Skeletal muscle satellite cell (primary cell): Measurements from ENCODE around the gene XYLT1.

ENCODE experiments used
- H3K27me3 ChIP-seq: 2 replicates; pipeline ENCODE4 v1.7.0; 2013; ENCODE audit warnings: low read length; ENCODE audit not compliant: control insufficient read depth, insufficient read depth
- H3K36me3 ChIP-seq: 2 replicates; pipeline ENCODE4 v1.7.0; 2013; ENCODE audit warnings: mild to moderate bottlenecking, control low read depth, low read length; ENCODE audit not compliant: insufficient read depth
- H3K4me1 ChIP-seq: 2 replicates; pipeline ENCODE4 v1.7.0; 2013; ENCODE audit warnings: low read length; ENCODE audit not compliant: control insufficient read depth, insufficient read depth
- H3K4me2 ChIP-seq: 2 replicates; pipeline ENCODE4 v1.7.0; 2013; ENCODE audit warnings: mild to moderate bottlenecking, low read length
- H3K4me3 ChIP-seq: 2 replicates; pipeline ENCODE4 v1.7.0; 2013; ENCODE audit warnings: low read length
- H3K9ac ChIP-seq: 2 replicates; pipeline ENCODE4 v1.7.0; 2013; ENCODE audit warnings: mild to moderate bottlenecking, low read depth, low read length, moderate library complexity
- H3K9me3 ChIP-seq: replicated peaks from 2 replicates; pipeline ENCODE4 v1.7.0; 2013; ENCODE audit warnings: mild to moderate bottlenecking, control low read depth, low read length

Gene XYLT1

GRCh38 chr16:17224350-17224749 is 246.4 kb downstream of the XYLT1 start:
- Histone ChIP-seq H3K4me3 (no peak overlapping the region), H3K4me2 (no peak overlapping the region), H3K27me3 (no peaks in the 10 kb centered on the region), H3K9me3 (no peaks in the 10 kb centered on the region), H3K9ac (no peak overlapping the region), H3K4me1 (peaks cover 22% of the 10 kb centered on the region), H3K36me3 (no peaks in the 10 kb centered on the region)

- no peaks in the 10 kb centered on the region for H3K36me3 ChIP-seq
- H3K27me3 ChIP-seq: no peaks in the 10 kb centered on the region
- no peak overlapping the region for H3K4me2 ChIP-seq
- no peak overlapping the region for H3K4me3 ChIP-seq
- H3K9ac ChIP-seq: no peak overlapping the region
- peaks cover 22% of the 10 kb centered on the region for H3K4me1 ChIP-seq
- H3K9me3 ChIP-seq: no peaks in the 10 kb centered on the region
These were observed 247.2 kb downstream of the XYLT1 start for GRCh38 chr16:17223576-17223975.

- H3K4me2 ChIP-seq: no peak overlapping the region
- no peaks in the 10 kb centered on the region for H3K9me3 ChIP-seq
- no peaks in the 10 kb centered on the region for H3K36me3 ChIP-seq
- H3K4me1 ChIP-seq: peaks cover 22% of the 10 kb centered on the region
- H3K9ac ChIP-seq: no peak overlapping the region
- H3K27me3 ChIP-seq: no peaks in the 10 kb centered on the region
- H3K4me3 ChIP-seq: no peak overlapping the region
These were observed 247.8 kb downstream of the XYLT1 start for GRCh38 chr16:17222871-17223401.

GRCh38 chr16:17219991-17220390 is 250.8 kb downstream of the XYLT1 start:
- Histone ChIP-seq H3K27me3 (no peaks in the 10 kb centered on the region), H3K9ac (no peak overlapping the region), H3K4me1 (peaks cover 9% of the 10 kb centered on the region), H3K4me2 (no peak overlapping the region), H3K36me3 (no peaks in the 10 kb centered on the region), H3K9me3 (no peaks in the 10 kb centered on the region), H3K4me3 (no peak overlapping the region)

- Histone ChIP-seq H3K9me3 (no peaks in the 10 kb centered on the region), H3K36me3 (peaks cover 7% of the 10 kb centered on the region), H3K4me2 (no peak overlapping the region), H3K9ac (no peak overlapping the region), H3K27me3 (no peaks in the 10 kb centered on the region), H3K4me1 (no peaks in the 10 kb centered on the region), H3K4me3 (no peak overlapping the region)
These were observed 254.8 kb downstream of the XYLT1 start for GRCh38 chr16:17215936-17216335.

GRCh38 chr16:17215306-17215705 is 255.5 kb downstream of the XYLT1 start:
- H3K4me3 ChIP-seq: no peak overlapping the region
- peaks cover 7% of the 10 kb centered on the region for H3K36me3 ChIP-seq
- H3K9me3 ChIP-seq: no peaks in the 10 kb centered on the region
- H3K9ac ChIP-seq: no peak overlapping the region
- H3K4me1 ChIP-seq: no peaks in the 10 kb centered on the region
- no peaks in the 10 kb centered on the region for H3K27me3 ChIP-seq
- H3K4me2 ChIP-seq: no peak overlapping the region

- no peaks in the 10 kb centered on the region for H3K4me1 ChIP-seq
- H3K9ac ChIP-seq: no peak overlapping the region
- H3K9me3 ChIP-seq: no peaks in the 10 kb centered on the region
- H3K4me3 ChIP-seq: no peak overlapping the region
- no peak overlapping the region for H3K4me2 ChIP-seq
- no peaks in the 10 kb centered on the region for H3K27me3 ChIP-seq
- H3K36me3 ChIP-seq: peaks cover 7% of the 10 kb centered on the region
These were observed 256.8 kb downstream of the XYLT1 start for GRCh38 chr16:17213974-17214373.

GRCh38 chr16:17213025-17213424 is 257.7 kb downstream of the XYLT1 start:
- H3K27me3 ChIP-seq: no peaks in the 10 kb centered on the region
- H3K4me1 ChIP-seq: no peaks in the 10 kb centered on the region
- no peak overlapping the region for H3K4me2 ChIP-seq
- H3K9ac ChIP-seq: no peak overlapping the region
- H3K9me3 ChIP-seq: no peaks in the 10 kb centered on the region
- H3K36me3 ChIP-seq: peaks cover 7% of the 10 kb centered on the region
- H3K4me3 ChIP-seq: no peak overlapping the region

- peaks cover 7% of the 10 kb centered on the region for H3K36me3 ChIP-seq
- no peak overlapping the region for H3K4me3 ChIP-seq
- no peaks in the 10 kb centered on the region for H3K4me1 ChIP-seq
- H3K4me2 ChIP-seq: no peak overlapping the region
- H3K9ac ChIP-seq: no peak overlapping the region
- no peaks in the 10 kb centered on the region for H3K27me3 ChIP-seq
- no peaks in the 10 kb centered on the region for H3K9me3 ChIP-seq
These were observed 258.2 kb downstream of the XYLT1 start for GRCh38 chr16:17212606-17213005.

GRCh38 chr16:17211797-17212196 is 259.0 kb downstream of the XYLT1 start:
- H3K4me2 ChIP-seq: no peak overlapping the region
- no peak overlapping the region for H3K9ac ChIP-seq
- H3K36me3 ChIP-seq: peaks cover 7% of the 10 kb centered on the region
- no peaks in the 10 kb centered on the region for H3K9me3 ChIP-seq
- H3K27me3 ChIP-seq: no peaks in the 10 kb centered on the region
- no peak overlapping the region for H3K4me3 ChIP-seq
- no peaks in the 10 kb centered on the region for H3K4me1 ChIP-seq

GRCh38 chr16:17206712-17207111 is 264.0 kb downstream of the XYLT1 start:
- Histone ChIP-seq H3K4me2 (no peak overlapping the region), H3K4me3 (no peak overlapping the region), H3K36me3 (peaks cover 2% of the 10 kb centered on the region), H3K27me3 (no peaks in the 10 kb centered on the region), H3K4me1 (no peaks in the 10 kb centered on the region), H3K9ac (no peak overlapping the region), H3K9me3 (no peaks in the 10 kb centered on the region)

- H3K4me1 ChIP-seq: no peaks in the 10 kb centered on the region
- H3K4me2 ChIP-seq: no peak overlapping the region
- H3K9ac ChIP-seq: no peak overlapping the region
- H3K27me3 ChIP-seq: no peaks in the 10 kb centered on the region
- H3K9me3 ChIP-seq: no peaks in the 10 kb centered on the region
- peaks cover 2% of the 10 kb centered on the region for H3K36me3 ChIP-seq
- no peak overlapping the region for H3K4me3 ChIP-seq
These were observed 265.2 kb downstream of the XYLT1 start for GRCh38 chr16:17205279-17206211.
